K562 (cell line): Measurements from ENCODE around the gene PRR14L. TPM values are rescaled to one million over a fixed set of nuclear protein-coding genes. Genes with fewer than 3 reads are reported as not detected.
A peak's percentile ranks its signal among the peaks of the same experiment; 100 is the strongest.

Experiments used
- ATAC-seq: fragments of 200-7000 bp; cut with Tn5 transposase; 3 replicates; pipeline ENCODE4 v1.9.1; 2020; ENCODE audit warnings: moderate library complexity
- BruUV-seq: library from RNA; stranded (reverse); fragments of 400-500 nt; replicated peaks from 2 replicates; lab custom pipeline; 2021; lab: Mats Ljungman, UMichigan
- CTCF ChIA-PET: fragments of 300-600 bp; formaldehyde crosslinking; extraction: SDS; loops from one replicate; lab custom pipeline; 2021; ENCODE audit warnings: low intra/inter-chr PET ratio; lab: Yijun Ruan, JAX
- POLR2A ChIA-PET: fragments of 300-600, 350-650 bp; sonication (Branson Sonifier 250); formaldehyde crosslinking; extraction: SDS; loops from one replicate; lab custom pipeline; 2021; ENCODE audit warnings: antibody characterized with exemption, inconsistent platforms; lab: Yijun Ruan, JAX
- DNase-seq, 4 experiments: peaks; one replicate each; pipeline versions ENCODE4 v3.0.0 to v3.0.0-alpha.2; 2011 to 2018; ENCODE audit warnings: low spot score in 3 of 4, mixed read lengths in 3 of 4; ENCODE audit errors: extremely low read depth in 1 of 4
- FAIRE-seq: peaks from 2 replicates; lab custom pipeline; 2011; peaks lifted over from hg19 to GRCh38; lab: Jason Lieb, UNC
- H2AFZ ChIP-seq: 2 replicates; pipeline ENCODE4 v1.6.0; 2011; ENCODE audit warnings: low read depth, low read length, control low read depth, inconsistent platforms
- H3K27ac ChIP-seq: fragments of 200-600 bp; 3 replicates; pipeline ENCODE4 v1.8.0; 2011; ENCODE audit warnings: low read depth, mild to moderate bottlenecking, control low read depth, inconsistent platforms, low read length, moderate library complexity, mixed read lengths; ENCODE audit errors: extremely low read depth
- H3K27me3 ChIP-seq, 2 experiments: fragments of 300-600 bp in 1 of 2; 2 replicates in 1 of 2; 3 replicates in 1 of 2; pipeline versions ENCODE4 v1.6.0 to v1.8.0; 2011; ENCODE audit warnings: inconsistent platforms in 2 of 2, low read length in 2 of 2, mild to moderate bottlenecking in 1 of 2, mixed read lengths in 1 of 2, moderate library complexity in 1 of 2; ENCODE audit not compliant: control insufficient read depth in 2 of 2, insufficient read depth in 2 of 2
- H3K36me3 ChIP-seq: fragments of 300-600 bp; 3 replicates; pipeline ENCODE4 v1.8.0; 2011; ENCODE audit warnings: mild to moderate bottlenecking, low read length, inconsistent platforms; ENCODE audit not compliant: control insufficient read depth, insufficient read depth
- H3K4me1 ChIP-seq, 2 experiments: fragments of 200-600 bp in 1 of 2; replicated peaks in 1 of 2; 2 replicates in 1 of 2; 3 replicates in 1 of 2; pipeline versions ENCODE4 v1.5.1 to v1.8.0; 2011; ENCODE audit warnings: inconsistent platforms in 2 of 2, low read length in 2 of 2, mild to moderate bottlenecking in 1 of 2, mixed read lengths in 1 of 2, moderate library complexity in 1 of 2; ENCODE audit not compliant: control insufficient read depth in 2 of 2, insufficient read depth in 2 of 2
- H3K4me2 ChIP-seq: 2 replicates; pipeline ENCODE4 v1.6.1; 2011; ENCODE audit warnings: low read length, control low read depth, inconsistent platforms, mixed read lengths; ENCODE audit not compliant: insufficient read depth
- H3K4me3 ChIP-seq: fragments of 200-600 bp; sonication (generic), shearing (Covaris generic); 2 replicates; pipeline ENCODE4 v1.5.1; 2016; ENCODE audit warnings: control low read depth, inconsistent platforms
- H3K79me2 ChIP-seq: fragments of 200-600 bp; 3 replicates; pipeline ENCODE4 v1.8.0; 2011; ENCODE audit warnings: low read length, inconsistent platforms; ENCODE audit not compliant: control insufficient read depth, insufficient read depth
- H3K9ac ChIP-seq, 2 experiments: 2 replicates each; pipeline versions ENCODE4 v1.6.0 to v1.6.1; 2011; ENCODE audit warnings: low read depth in 2 of 2, low read length in 2 of 2, control low read depth in 1 of 2, inconsistent platforms in 1 of 2, mild to moderate bottlenecking in 1 of 2, mixed read lengths in 1 of 2; ENCODE audit not compliant: insufficient read depth in 1 of 2
- H3K9me1 ChIP-seq: one replicate; pipeline ENCODE4 v1.6.0; 2011; ENCODE audit warnings: inconsistent platforms, mild to moderate bottlenecking, low read length, moderate library complexity; ENCODE audit not compliant: control insufficient read depth, insufficient read depth
- H3K9me3 ChIP-seq: replicated peaks from 2 replicates; pipeline ENCODE4 v1.5.1; 2011; ENCODE audit warnings: low read depth, low read length, inconsistent platforms; ENCODE audit not compliant: control insufficient read depth, insufficient read depth
- H4K20me1 ChIP-seq: replicated peaks from 2 replicates; pipeline ENCODE4 v1.6.1; 2011; ENCODE audit warnings: low read length, inconsistent platforms, mixed read lengths; ENCODE audit not compliant: control insufficient read depth, insufficient read depth
- ATF7 ChIP-seq: fragments of 450-650 bp; IDR thresholded peaks from 2 replicates; pipeline ENCODE4 v1.7.1; 2014; ENCODE audit warnings: mild to moderate bottlenecking, moderate library complexity
- CHD1 ChIP-seq: fragments of 200-600 bp; sonication (generic); IDR thresholded peaks from one replicate; pipeline ENCODE4 v1.6.1; 2012; ENCODE audit warnings: mild to moderate bottlenecking, moderate library complexity, low read length, inconsistent platforms
- FOXO4 ChIP-seq: fragments of 450-650 bp; formaldehyde crosslinking; IDR thresholded peaks from 2 replicates; pipeline ENCODE4 v1.4.0; 2020; ENCODE audit warnings: mild to moderate bottlenecking, moderate library complexity
- HNRNPL ChIP-seq: fragments of 200-400 bp; formaldehyde crosslinking; IDR thresholded peaks from 2 replicates; pipeline ENCODE4 v1.6.1; 2017; ENCODE audit warnings: low read depth, mild to moderate bottlenecking, low read length
- MED1 ChIP-seq: sonication (generic); formaldehyde crosslinking; IDR thresholded peaks from 2 replicates; pipeline ENCODE4 v1.8.1; 2023; ENCODE audit warnings: missing genetic modification reagents, borderline replicate concordance
- NCOA4 ChIP-seq: fragments of 450-650 bp; IDR thresholded peaks from 2 replicates; pipeline ENCODE4 v1.6.1; 2018; ENCODE audit warnings: mild to moderate bottlenecking; ENCODE audit not compliant: partially characterized antibody
- PBX2 ChIP-seq, 2 experiments: IDR thresholded peaks in 1 of 2; conservative IDR thresholded peaks in 1 of 2; 2 replicates each; pipeline ENCODE4 v1.6.1; 2016; ENCODE audit warnings: low read depth in 2 of 2, mild to moderate bottlenecking in 1 of 2, missing compliant biosample characterization in 1 of 2, missing genetic modification characterization in 1 of 2, moderate library complexity in 1 of 2
- POU5F1 ChIP-seq: fragments of 150-350 bp; IDR thresholded peaks from 2 replicates; pipeline ENCODE4 v1.6.1; 2014; ENCODE audit warnings: borderline replicate concordance, low read length, low read depth, mild to moderate bottlenecking; ENCODE audit not compliant: partially characterized antibody
- RFX1 ChIP-seq: fragments of 450-650 bp; IDR thresholded peaks from 2 replicates; pipeline ENCODE4 v1.6.1; 2016; ENCODE audit warnings: mild to moderate bottlenecking, moderate library complexity
- ZKSCAN1 ChIP-seq: fragments of 150-350 bp; IDR thresholded peaks from 2 replicates; pipeline ENCODE4 v1.6.1; 2016; ENCODE audit warnings: low read depth, low read length
- ZNF639 ChIP-seq, 2 experiments: fragments of 200-800 bp in 1 of 2; sonication (Bioruptor generic) in 1 of 2; sonication (generic) in 1 of 2; formaldehyde crosslinking in 1 of 2; IDR thresholded peaks in 1 of 2; conservative IDR thresholded peaks in 1 of 2; 2 replicates each; pipeline versions ENCODE4 v1.5.0 to v1.6.1; 2016 to 2020; ENCODE audit warnings: missing compliant biosample characterization in 1 of 2, missing genetic modification characterization in 1 of 2, missing genetic modification reagents in 1 of 2
- ZNF695 ChIP-seq: fragments of 450-650 bp; formaldehyde crosslinking; IDR thresholded peaks from 2 replicates; pipeline ENCODE4 v1.4.0; 2020; ENCODE audit warnings: mild to moderate bottlenecking, moderate library complexity
- ZNF696 ChIP-seq: fragments of 250-450 bp; sonication (Bioruptor Pico); conservative IDR thresholded peaks from 2 replicates; pipeline ENCODE4 v1.4.0; 2020; ENCODE audit warnings: mild to moderate bottlenecking, moderate library complexity
- WGBS: fragments of 100-300 bp; shearing (Covaris generic); methylation state at CpG from one replicate; pipeline ENCODE4 v1.1.6; 2016; ENCODE audit warnings: low coverage, mixed read lengths; ENCODE audit not compliant: insufficient coverage; ENCODE audit errors: missing lambda C conversion rate; 5-methylcytosine and 5-hydroxymethylcytosine counted together
- in situ Hi-C: fragments of 300-500 bp; cut with MboI; formaldehyde crosslinking; loops from 4 replicates; pipeline ENCODE4 v1.15.0; 2018; ENCODE audit warnings: inconsistent platforms, mixed read lengths
- intact Hi-C: fragments of 100-400 bp; cut with micrococcal nuclease; formaldehyde crosslinking; loops from 2 replicates; pipeline ENCODE4 v1.14.2; 2022
- polyA plus RNA-seq, 8 experiments: library from polyadenylated mRNA; depleted of rRNA in 4 of 8; stranded (reverse) in 5 of 8; unstranded in 3 of 8; fragments of >200 nt; fragmentation: Nextera tagmentation in 2 of 8; fragmentation: Illumina TruSeq in 1 of 8; extraction: Ambion mirVana in 2 of 8; extraction: Trizol in 1 of 8; gene quantifications; 2 replicates each; pipeline versions ENCODE4 v1.2.1 to v1.2.3, GENCODE V29; 2011 to 2014; ENCODE audit warnings: inconsistent platforms in 1 of 8, missing spikeins in 1 of 8
- total RNA-seq, 7 experiments: library from RNA; depleted of rRNA in 6 of 7; stranded (reverse); fragments of >200 nt in 6 of 7; fragmentation: Illumina TruSeq in 2 of 7; extraction: Trizol in 2 of 7; gene quantifications; 2 replicates each; pipeline versions ENCODE4 v1.2.1 to v1.2.3, GENCODE V29; 2011 to 2021; ENCODE audit warnings: low replicate concordance in 1 of 7

PRR14L gene
- total and polyA plus RNA-seq, 9 of the 15 experiments (the other 6 are each of a cell fraction or from before 2014, with no cell fraction given), result 2.8 to 36.3 (median 12.3) TPM

GRCh38 chr22:31635638-31636306 lies 114.2 kb downstream of the PRR14L start (continued):
- no peak for TF ChIP-seq ZNF639 (CRISPR knock-in tag; conservative IDR thresholded peaks at IDR 0.05 in 1 of 2, IDR thresholded peaks at IDR 0.05 in 1 of 2)
- no peak for TF ChIP-seq ZNF695
- no peak for TF ChIP-seq ZKSCAN1

GRCh38 chr22:31631436-31631835 lies 118.5 kb downstream of the PRR14L start:
- Histone ChIP-seq H4K20me1 (no peaks in the 10 kb centered on the region), H3K4me1 (peaks cover 33 to 45% of the 10 kb centered on the region in 2 experiments; a peak in 4 of 5 replicates), H3K4me3 (peak overlapping the region; percentile 82), H3K9me1 (no peaks in the 10 kb centered on the region), H3K4me2 (peak overlapping the region; percentile 84), H3K27me3 (no peaks in the 10 kb centered on the region), H2AFZ (no peak overlapping the region), H3K27ac (peak overlapping the region; percentile 87), H3K36me3 (peaks cover 23% of the 10 kb centered on the region; the same call in 2 of the 3 replicates), H3K9ac (peak overlapping the region; percentile 89 to 94; a peak in 3 of 4 replicates), H3K9me3 (no peaks in the 10 kb centered on the region), H3K79me2 (peaks cover 69% of the 10 kb centered on the region)
- 73% methylated on average over 4 of the region's 9 CpGs for WGBS
- ATAC-seq (no peak), DNase-seq (no peak), FAIRE-seq (no peak)
- POLR2A ChIA-PET, result interaction anchor here (0.8 to 1.7 kb wide), 5 partner anchors 28 to 170 kb away, joined by 3 to 14 read pairs (median 4); partner anchors contain the start of gene PISD
- in situ Hi-C loops, result loop anchor here (5.0 kb wide), 1 partner anchor 69 kb away; no protein-coding TSS in a partner anchor
- intact Hi-C loops, result loop anchor here (2.0 kb wide), 1 partner anchor 141 kb away; no protein-coding TSS in a partner anchor
- CTCF ChIA-PET, result interaction anchor here (0.6 kb wide), 1 partner anchor 70 kb away, joined by 3 read pairs; no protein-coding TSS in a partner anchor
- BruUV-seq, result no TSS peak
- TF ChIP-seq MED1, result no peak
- TF ChIP-seq HNRNPL, result no peak
- TF ChIP-seq POU5F1, result no peak
- no peak for TF ChIP-seq ATF7
- TF ChIP-seq FOXO4 (CRISPR knock-in tag), result no peak
- no peak for TF ChIP-seq CHD1
- TF ChIP-seq PBX2 (CRISPR knock-in tag; IDR thresholded peaks at IDR 0.05; ENCODE audit: low read depth), result no peak
- TF ChIP-seq PBX2 (tag; conservative IDR thresholded peaks at IDR 0.05; ENCODE audit: low read depth), result no peak
- TF ChIP-seq ZNF696 (CRISPR knock-in tag), result no peak
- TF ChIP-seq RFX1, result no peak
- no peak for TF ChIP-seq NCOA4
